BLaER1 treated with 17β-estradiol and CSF1 and Interleukin-3, amounts not matched to agents 10 nM and 100 nM (cell line): ENCODE measurements around the gene APOBEC3H.
"Not testable (repeated sequence)": the region's sequence is repeated elsewhere in the genome, so short reads cannot be mapped to it uniquely, and the experiment has no call there.

Experiments
- H3K27ac ChIP-seq, 11 experiments: shearing (Covaris generic); formaldehyde crosslinking; 2 replicates each; pipeline ENCODE4 v1.8.1; 2022
- H3K27me3 ChIP-seq, 11 experiments: shearing (Covaris generic); formaldehyde crosslinking; 2 replicates each; pipeline ENCODE4 v1.8.1; 2022
- H3K36me3 ChIP-seq, 11 experiments: shearing (Covaris generic); formaldehyde crosslinking; 2 replicates each; pipeline ENCODE4 v1.8.1; 2022
- H3K4me1 ChIP-seq, 10 experiments: shearing (Covaris generic); formaldehyde crosslinking; 2 replicates each; pipeline ENCODE4 v1.8.1; 2022
- H3K4me2 ChIP-seq, 11 experiments: shearing (Covaris generic); formaldehyde crosslinking; 2 replicates each; pipeline ENCODE4 v1.8.1; 2022
- H3K4me3 ChIP-seq, 10 experiments: shearing (Covaris generic); formaldehyde crosslinking; 2 replicates each; pipeline ENCODE4 v1.8.1; 2022
- H3K9ac ChIP-seq, 11 experiments: shearing (Covaris generic); formaldehyde crosslinking; 2 replicates each; pipeline ENCODE4 v1.8.1; 2022
- H3K9me3 ChIP-seq, 11 experiments: shearing (Covaris generic); formaldehyde crosslinking; replicated peaks in 1 of 11; 2 replicates each; pipeline ENCODE4 v1.8.1; 2022
- H4K20me1 ChIP-seq, 11 experiments: shearing (Covaris generic); formaldehyde crosslinking; 2 replicates each; pipeline ENCODE4 v1.8.1; 2022
- Cebpa-rat ChIP-seq, 11 experiments: shearing (Covaris generic); IDR thresholded peaks; 2 replicates each; pipeline ENCODE4 v1.8.1; 2022

The APOBEC3H gene

GRCh38 chr22:39068033-39068785 lies 28.8 kb upstream of the APOBEC3H start:
- Histone ChIP-seq H3K9me3 (no peaks in the 10 kb centered on the region), H3K4me3 (no peak overlapping the region), H3K9ac (no peak overlapping the region; a peak in 1 of 22 replicates), H3K4me2 (peak overlapping the region in 2 of 11 experiments; percentile 2 to 6; a peak in 2 of 22 replicates), H3K4me1 (peaks cover 32 to 60% (median 49%) of the 10 kb centered on the region in 10 experiments), H4K20me1 (no peaks in the 10 kb centered on the region), H3K27me3 (no peaks in the 10 kb centered on the region), H3K27ac (no peak overlapping the region), H3K36me3 (no peaks in the 10 kb centered on the region)
- TF ChIP-seq Cebpa-rat (IDR thresholded peaks at IDR 0.05): 0 out of 22 replicates have a peak, but pooled peaks of 1 of the 11 experiments have one; percentile 3

- Histone ChIP-seq H3K4me2 (no peak overlapping the region), H3K27me3 (no peaks in the 10 kb centered on the region), H3K36me3 (no peaks in the 10 kb centered on the region), H3K4me3 (no peak overlapping the region), H3K27ac (no peak overlapping the region), H3K9ac (no peak overlapping the region), H3K4me1 (peaks cover 24 to 52% (median 40%) of the 10 kb centered on the region in 10 experiments), H3K9me3 (no peaks in the 10 kb centered on the region), H4K20me1 (no peaks in the 10 kb centered on the region)
- TF ChIP-seq Cebpa-rat (IDR thresholded peaks at IDR 0.05): no peak
Observed at GRCh38 chr22:39070186-39070585, 26.9 kb upstream of the APOBEC3H start.

- H3K9me3 ChIP-seq, H3K27me3 ChIP-seq, H4K20me1 ChIP-seq, H3K27ac ChIP-seq, H3K4me3 ChIP-seq, H3K36me3 ChIP-seq, H3K9ac ChIP-seq: not testable (repeated sequence)
- peaks cover 14 to 40% (median 26%) of the 10 kb centered on the region in 10 experiments for H3K4me1 ChIP-seq
- H3K4me2 ChIP-seq: peak overlapping the region; percentile 22 to 51 (median 42); a peak in 18 of 22 replicates
Observed at GRCh38 chr22:39072581-39072981, 24.5 kb upstream of the APOBEC3H start.

- peak overlapping the region in 4 of 11 experiments; percentile 36 to 50 (median 44); a peak in 1 of 22 replicates for H3K4me2 ChIP-seq
- no peaks in the 10 kb centered on the region for H4K20me1 ChIP-seq
Observed at GRCh38 chr22:39073981-39074380, 23.1 kb upstream of the APOBEC3H start.

GRCh38 chr22:39076155-39077025 lies 20.7 kb upstream of the APOBEC3H start:
- H3K27ac ChIP-seq: not testable (repeated sequence)

More at GRCh38 chr22:39073981-39074380, 23.1 kb upstream of the APOBEC3H start:
- no peak overlapping the region for H3K27ac ChIP-seq
- H3K36me3 ChIP-seq: no peaks in the 10 kb centered on the region
- no peak overlapping the region for H3K9ac ChIP-seq
- TF ChIP-seq Cebpa-rat (IDR thresholded peaks at IDR 0.05): no peak
- H3K4me1 ChIP-seq: peaks cover 25 to 43% (median 36%) of the 10 kb centered on the region in 10 experiments
- H3K4me3 ChIP-seq: no peak overlapping the region
- no peaks in the 10 kb centered on the region for H3K9me3 ChIP-seq
- H3K27me3 ChIP-seq: no peaks in the 10 kb centered on the region

GRCh38 chr22:39077026-39077840 lies 19.8 kb upstream of the APOBEC3H start, which contains the start of gene APOBEC3G:
APOBEC3G (plus strand) TSS chr22:39077275; CDS start chr22:39077362, 87 bp downstream.
- H3K27me3 ChIP-seq, H4K20me1 ChIP-seq, H3K9me3 ChIP-seq: not testable (repeated sequence)
- H3K4me1 ChIP-seq: peaks cover 25 to 58% (median 43%) of the 10 kb centered on the region in 10 experiments
- peaks cover 6 to 26% (median 14%) of the 10 kb centered on the region in 11 experiments; a peak in 15 of 22 replicates for H3K36me3 ChIP-seq
- H3K9ac ChIP-seq: peak within 1 kb of the TSS; percentile 77 to 87 (median 83)
- H3K4me3 ChIP-seq: peak within 1 kb of the TSS; percentile 58 to 83 (median 74)
- H3K4me2 ChIP-seq: peak within 1 kb of the TSS; percentile 89 to 98 (median 92)
- peak within 1 kb of the TSS; percentile 57 to 87 (median 82); a peak in 21 of 22 replicates for H3K27ac ChIP-seq

More at GRCh38 chr22:39076155-39077025, 20.7 kb upstream of the APOBEC3H start:
- Histone ChIP-seq H3K4me3 (peak overlapping the region in 9 of 10 experiments; percentile 40 to 83 (median 60); a peak in 10 of 20 replicates), H3K9ac (peak overlapping the region in 1 of 11 experiments; percentile 26; a peak in 1 of 22 replicates), H3K4me2 (peak overlapping the region; percentile 48 to 97 (median 64); a peak in 20 of 22 replicates), H3K36me3 (peaks cover 5 to 18% (median 6%) of the 10 kb centered on the region in 11 experiments; a peak in 15 of 22 replicates), H3K4me1 (peaks cover 25 to 56% (median 45%) of the 10 kb centered on the region in 10 experiments)
- H4K20me1 ChIP-seq, H3K27me3 ChIP-seq, H3K9me3 ChIP-seq: not testable (repeated sequence)

- Histone ChIP-seq H3K9ac (peak overlapping the region; percentile 77 to 87 (median 83)), H3K4me3 (peak overlapping the region; percentile 58 to 83 (median 74)), H3K36me3 (peaks cover 6 to 29% (median 14%) of the 10 kb centered on the region in 11 experiments; a peak in 15 of 22 replicates), H3K4me1 (peaks cover 18 to 54% (median 38%) of the 10 kb centered on the region in 10 experiments), H3K27ac (peak overlapping the region in 10 of 11 experiments; percentile 70 to 87 (median 83); a peak in 17 of 22 replicates), H4K20me1 (0 out of 22 replicates have a peak, but pooled peaks cover 0 to 10% (median 0%) of the 10 kb centered on the region in 11 experiments), H3K4me2 (peak overlapping the region; percentile 89 to 98 (median 92))
- not testable (repeated sequence) for H3K9me3 ChIP-seq, H3K27me3 ChIP-seq
Observed at GRCh38 chr22:39077912-39078311, 19.1 kb upstream of the APOBEC3H start.

GRCh38 chr22:39078329-39078728 lies 18.7 kb upstream of the APOBEC3H start:
- TF ChIP-seq Cebpa-rat (IDR thresholded peaks at IDR 0.05): no peak
- peak overlapping the region in 10 of 11 experiments; percentile 38 to 87 (median 83); a peak in 12 of 22 replicates for H3K9ac ChIP-seq
- H4K20me1 ChIP-seq: 0 out of 22 replicates have a peak, but pooled peaks cover 0 to 10% (median 0%) of the 10 kb centered on the region in 11 experiments
- H3K27me3 ChIP-seq: no peaks in the 10 kb centered on the region
- peak overlapping the region in 9 of 11 experiments; percentile 33 to 87 (median 84); a peak in 10 of 22 replicates for H3K27ac ChIP-seq
- H3K4me2 ChIP-seq: peak overlapping the region; percentile 89 to 98 (median 92)
- H3K4me1 ChIP-seq: peaks cover 14 to 54% (median 38%) of the 10 kb centered on the region in 10 experiments
- peaks cover 6 to 29% (median 14%) of the 10 kb centered on the region in 11 experiments; a peak in 15 of 22 replicates for H3K36me3 ChIP-seq
- peak overlapping the region in 9 of 10 experiments; percentile 58 to 83 (median 74); a peak in 16 of 20 replicates for H3K4me3 ChIP-seq
- no peaks in the 10 kb centered on the region for H3K9me3 ChIP-seq

- H3K4me1 ChIP-seq: peaks cover 13 to 51% (median 33%) of the 10 kb centered on the region in 10 experiments
- not testable (repeated sequence) for H3K27ac ChIP-seq, H3K4me3 ChIP-seq
Observed at GRCh38 chr22:39079054-39079637, 17.9 kb upstream of the APOBEC3H start.

More at GRCh38 chr22:39079054-39079637, 17.9 kb upstream of the APOBEC3H start:
- not testable (repeated sequence) for H3K9ac ChIP-seq, H3K9me3 ChIP-seq, H3K4me2 ChIP-seq, H3K27me3 ChIP-seq
- H3K36me3 ChIP-seq: peaks cover 6 to 32% (median 14%) of the 10 kb centered on the region in 11 experiments; a peak in 15 of 22 replicates
- H4K20me1 ChIP-seq: 0 out of 22 replicates have a peak, but pooled peaks cover 0 to 10% (median 0%) of the 10 kb centered on the region in 11 experiments
